AG09309 (cell line): ENCODE data around the gene HECW1.

Experiments used
- DNase-seq: peaks from one replicate; pipeline ENCODE4 v3.0.0-alpha.2; 2010; ENCODE audit warnings: low read depth
- H3K4me3 ChIP-seq: 2 replicates; pipeline ENCODE4 v1.5.1; 2011; ENCODE audit warnings: mild to moderate bottlenecking, low read depth, low read length, moderate library complexity; ENCODE audit not compliant: control insufficient read depth
- TF ChIP-seq, protein P1 (sequence below): IDR thresholded peaks from 2 replicates; pipeline ENCODE4 v1.5.1; 2011; ENCODE audit warnings: mild to moderate bottlenecking, low read depth, low read length, inconsistent platforms; ENCODE audit not compliant: insufficient read depth, control insufficient read depth; ENCODE audit errors: missing control alignments

The HECW1 gene

DNA sequence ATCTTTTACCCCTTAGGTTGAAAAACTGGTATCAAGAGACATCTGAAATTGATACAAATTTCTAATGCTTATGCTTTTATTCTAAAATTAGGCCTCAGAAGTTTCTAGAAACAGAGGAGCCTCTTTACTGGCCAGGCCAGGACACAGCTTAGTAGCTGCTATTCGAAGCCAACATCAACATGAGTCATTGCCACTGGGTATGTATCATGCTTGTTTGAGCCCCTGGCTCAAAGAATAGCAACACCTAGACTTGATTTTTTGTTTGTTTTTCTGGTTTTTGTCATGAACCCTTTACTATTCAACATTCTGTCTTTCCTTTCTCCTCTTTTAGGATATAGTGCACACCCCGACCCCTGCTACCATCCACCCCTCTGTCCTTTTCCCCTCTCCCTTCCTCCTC is 379.5 kb downstream of the HECW1 start:
- peak; percentile 8 for DNase-seq
- H3K4me3 ChIP-seq: no peak overlapping the region
- TF ChIP-seq, protein P1, sequence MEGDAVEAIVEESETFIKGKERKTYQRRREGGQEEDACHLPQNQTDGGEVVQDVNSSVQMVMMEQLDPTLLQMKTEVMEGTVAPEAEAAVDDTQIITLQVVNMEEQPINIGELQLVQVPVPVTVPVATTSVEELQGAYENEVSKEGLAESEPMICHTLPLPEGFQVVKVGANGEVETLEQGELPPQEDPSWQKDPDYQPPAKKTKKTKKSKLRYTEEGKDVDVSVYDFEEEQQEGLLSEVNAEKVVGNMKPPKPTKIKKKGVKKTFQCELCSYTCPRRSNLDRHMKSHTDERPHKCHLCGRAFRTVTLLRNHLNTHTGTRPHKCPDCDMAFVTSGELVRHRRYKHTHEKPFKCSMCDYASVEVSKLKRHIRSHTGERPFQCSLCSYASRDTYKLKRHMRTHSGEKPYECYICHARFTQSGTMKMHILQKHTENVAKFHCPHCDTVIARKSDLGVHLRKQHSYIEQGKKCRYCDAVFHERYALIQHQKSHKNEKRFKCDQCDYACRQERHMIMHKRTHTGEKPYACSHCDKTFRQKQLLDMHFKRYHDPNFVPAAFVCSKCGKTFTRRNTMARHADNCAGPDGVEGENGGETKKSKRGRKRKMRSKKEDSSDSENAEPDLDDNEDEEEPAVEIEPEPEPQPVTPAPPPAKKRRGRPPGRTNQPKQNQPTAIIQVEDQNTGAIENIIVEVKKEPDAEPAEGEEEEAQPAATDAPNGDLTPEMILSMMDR: no peak

- no peak for DNase-seq
- TF ChIP-seq, protein P1: no peak
- H3K4me3 ChIP-seq: no peak overlapping the region
Observed at GRCh38 chr7:43492896-43493295, 380.4 kb downstream of the HECW1 start.

DNA sequence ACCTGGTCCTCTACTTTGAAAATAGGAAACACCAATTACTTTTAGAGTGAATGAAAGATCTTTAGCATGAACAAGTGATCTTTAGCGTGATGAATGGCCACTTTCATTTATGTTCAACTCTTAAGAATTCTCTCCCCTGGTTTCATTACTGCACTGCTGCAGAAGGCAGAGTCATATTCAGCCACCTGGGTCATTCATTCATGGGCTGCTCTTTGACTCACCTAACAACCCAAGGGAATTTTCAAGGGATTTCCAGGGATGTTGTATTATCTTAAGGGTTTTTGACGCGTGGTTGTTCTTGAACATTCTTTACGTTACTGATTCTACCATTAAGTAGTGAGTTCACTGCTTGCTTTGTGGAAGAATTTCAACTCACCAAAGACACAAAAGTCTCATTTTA is 383.1 kb downstream of the HECW1 start:
- TF ChIP-seq, protein P1: no peak
- H3K4me3 ChIP-seq: no peak overlapping the region
- no peak for DNase-seq

GRCh38 chr7:43496596-43496995 is 384.1 kb downstream of the HECW1 start:
- TF ChIP-seq, protein P1: no peak
- no peak overlapping the region for H3K4me3 ChIP-seq
- no peak for DNase-seq

GRCh38 chr7:43501870-43502269 is 389.4 kb downstream of the HECW1 start:
- TF ChIP-seq, protein P1: no peak
- H3K4me3 ChIP-seq: no peak overlapping the region
- DNase-seq: no peak

- no peak overlapping the region for H3K4me3 ChIP-seq
- DNase-seq: no peak
- TF ChIP-seq, protein P1: no peak
Observed at GRCh38 chr7:43502941-43503340, 390.5 kb downstream of the HECW1 start.

GRCh38 chr7:43505412-43505811 is 393.0 kb downstream of the HECW1 start:
- TF ChIP-seq, protein P1: no peak
- H3K4me3 ChIP-seq: no peak overlapping the region
- DNase-seq: no peak
